Upper lobe of left lung (tissue), 6 donors: ENCODE measurements around the gene HMX1. TPM values are rescaled to one million over a fixed set of nuclear protein-coding genes. Genes with fewer than 3 reads are reported as not detected.
A peak's percentile ranks its signal among the peaks of the same experiment; 100 is the strongest.

Source experiments
- ATAC-seq, 2 donors: fragments of 200-7000 bp; cut with Tn5 transposase; one replicate each; pipeline ENCODE4 v1.9.1; 2022; ENCODE audit warnings: mild to moderate bottlenecking in 2 of 2, moderate library complexity in 2 of 2; ENCODE audit not compliant: low FRiP score in 2 of 2
- DNase-seq, 2 donors: peaks; one replicate each; pipeline ENCODE4 v3.0.0-alpha.2; 2019 to 2020
- H3K27ac ChIP-seq, 4 donors: fragments of 200-600 bp; sonication (generic); one replicate each; pipeline ENCODE4 v1.5.1; 2016 to 2019
- H3K27me3 ChIP-seq, 4 donors: fragments of 200-600 bp; sonication (generic); one replicate each; pipeline ENCODE4 v1.5.1; 2017 to 2019
- H3K36me3 ChIP-seq, 4 donors: fragments of 200-600 bp; sonication (generic); one replicate each; pipeline ENCODE4 v1.5.1; 2016 to 2019
- H3K4me1 ChIP-seq, 4 donors: fragments of 200-600 bp; sonication (generic); one replicate each; pipeline ENCODE4 v1.5.1; 2018 to 2019
- H3K4me3 ChIP-seq, 4 donors: fragments of 200-600 bp; sonication (generic); one replicate each; pipeline ENCODE4 v1.5.1; 2017 to 2019; ENCODE audit warnings: mild to moderate bottlenecking in 2 of 4, moderate library complexity in 1 of 4
- H3K9me3 ChIP-seq, 4 donors: fragments of 200-600 bp; sonication (generic); one replicate each; pipeline ENCODE4 v1.5.1; 2018 to 2019
- EP300 ChIP-seq, 4 donors: sonication (generic); formaldehyde crosslinking; IDR thresholded peaks; one replicate each; pipeline ENCODE4 v1.5.1; 2017; ENCODE audit warnings: antibody characterized with exemption in 4 of 4, control low read depth in 2 of 4
- POLR2A ChIP-seq, 4 donors: fragments of 450-650 bp; IDR thresholded peaks; one replicate each; pipeline ENCODE4 v1.5.1; 2016 to 2017; ENCODE audit warnings: antibody characterized with exemption in 4 of 4, mild to moderate bottlenecking in 2 of 4
- POLR2AphosphoS5 ChIP-seq, 2 donors: sonication (generic); formaldehyde crosslinking; IDR thresholded peaks; one replicate each; pipeline ENCODE4 v1.5.1; 2017; ENCODE audit warnings: antibody characterized with exemption in 2 of 2
- WGBS, 2 donors: methylation state at CpG; one replicate each; pipeline ENCODE4 v1.1.5; 2017 to 2018; 5-methylcytosine and 5-hydroxymethylcytosine counted together
- total RNA-seq, 6 donors: library from RNA; depleted of rRNA in 4 of 6; stranded (reverse); fragments of >200 nt in 4 of 6; gene quantifications; one replicate each; pipeline versions ENCODE4 v1.1.0 to v1.2.1, GENCODE V29; 2016 to 2021
- TF ChIP-seq, protein P1 (sequence below), 6 experiments: fragments of 450-650 bp in 4 of 6; fragments of 200-600 bp in 2 of 6; sonication (generic) in 2 of 6; IDR thresholded peaks; one replicate each; pipeline ENCODE4 v1.5.1; 2016 to 2019; ENCODE audit warnings: antibody characterized with exemption in 6 of 6
- donor health status: DM: no; HTN: no; CAD: no; lungs with moderate emphysema.
- donor health status: DM: no; HTN: yes; CAD: no; lungs with severe emphysema.

HMX1 gene
- total RNA-seq, 6 donors from 2014 or later, result not detected

DNA sequence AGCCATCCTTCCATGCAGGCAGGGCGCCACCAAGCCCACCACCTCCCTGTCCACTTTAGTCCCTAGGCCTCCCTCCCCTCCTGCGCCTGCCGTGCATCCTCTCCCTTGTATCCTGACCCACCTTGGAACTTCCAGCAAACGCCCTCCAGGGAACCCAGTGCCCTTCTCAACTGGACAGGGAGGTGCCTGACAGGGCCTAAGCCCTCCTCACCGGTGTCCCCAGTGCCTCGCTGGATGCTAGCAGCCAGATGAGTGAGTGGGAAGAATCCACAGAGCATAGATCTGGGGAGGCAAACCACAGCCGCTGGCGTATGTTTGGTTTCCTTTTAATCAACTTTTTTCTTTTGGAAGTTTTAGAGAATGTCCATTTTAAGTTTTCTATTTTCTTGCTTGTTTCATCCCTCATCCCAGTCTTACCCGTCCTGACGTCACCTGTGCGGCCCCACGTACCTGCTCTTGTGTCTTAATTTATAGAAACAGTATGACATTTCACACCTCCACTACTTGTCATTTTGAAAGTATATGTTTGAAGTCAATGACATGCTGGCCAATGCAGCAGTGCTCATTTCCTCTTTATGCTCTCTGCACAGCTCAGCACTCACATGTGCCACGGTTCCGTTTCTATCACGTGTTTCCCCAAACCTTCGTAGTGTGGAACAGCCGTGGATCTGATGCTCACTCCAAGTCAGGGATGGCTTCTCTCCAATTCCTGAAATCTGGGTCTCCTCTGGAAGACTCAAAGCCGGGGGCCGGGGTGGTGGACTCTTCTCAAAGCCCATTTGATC, 3.4 kb upstream of the HMX1 start:
- 17 to 18% methylated on average over 19 of the region's 19 CpGs for WGBS, 2 donors

DNA sequence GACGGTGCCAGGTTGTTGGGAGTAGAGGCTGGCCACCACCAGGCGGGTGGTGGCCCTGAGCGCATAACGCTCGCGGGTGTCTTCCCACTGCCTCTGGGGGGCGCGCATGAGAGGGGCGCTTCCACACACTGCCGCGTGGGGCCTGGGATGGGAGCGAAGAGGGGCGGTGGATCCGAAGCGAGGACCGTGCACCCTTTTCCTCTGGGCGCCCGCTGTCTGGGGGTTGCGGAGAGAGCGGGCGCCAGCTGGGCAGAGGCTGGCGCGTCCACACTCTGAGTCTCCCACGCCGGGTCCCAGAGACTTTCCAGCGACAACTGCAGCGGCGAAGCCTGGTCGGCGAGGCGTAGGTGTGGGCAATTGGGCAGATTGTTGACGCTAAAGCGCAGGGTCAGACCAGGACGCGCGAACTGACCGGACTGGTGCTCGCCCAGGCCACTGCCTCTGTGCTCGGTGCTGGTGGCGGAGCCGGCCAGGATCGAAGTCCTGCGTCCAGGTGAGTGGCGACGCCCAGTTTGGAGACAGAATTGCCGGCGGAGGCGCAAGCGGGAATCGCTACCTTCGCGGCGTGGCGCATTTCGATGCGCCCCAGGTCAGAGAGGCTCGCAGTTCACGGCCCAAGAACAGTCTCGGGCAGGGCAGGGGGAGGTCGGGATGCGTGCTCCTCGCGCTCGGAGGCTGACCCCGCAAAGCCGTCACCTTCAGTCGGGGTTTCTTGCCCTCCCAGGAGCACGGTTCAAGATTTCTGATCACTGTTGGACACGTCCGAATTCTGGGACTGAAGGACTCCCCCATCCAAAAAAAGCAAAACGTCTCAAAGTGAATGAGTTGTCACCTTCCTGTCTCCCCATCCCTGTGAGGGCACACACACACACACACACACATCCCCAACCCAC, 2.6 kb upstream of the HMX1 start:
- Histone ChIP-seq H3K27me3 (peaks cover 0 to 64% (median 22%) of the 10 kb centered on the region in 4 donors), H3K36me3 (no peaks in the 10 kb centered on the region)
- DNase-seq, result no peak

More for the DNA sequence above, 3.4 kb upstream of the HMX1 start:
- peaks cover 0 to 23% (median 5%) of the 10 kb centered on the region in 4 donors for H3K4me1 ChIP-seq
- H3K9me3 ChIP-seq, result no peaks in the 10 kb centered on the region
- DNase-seq (no peak), ATAC-seq (no peak)
- H3K27me3 ChIP-seq, result peaks cover 0 to 56% (median 19%) of the 10 kb centered on the region in 4 donors
- no peak overlapping the region for H3K4me3 ChIP-seq
- no peak overlapping the region for H3K27ac ChIP-seq
- TF ChIP-seq, protein P1, sequence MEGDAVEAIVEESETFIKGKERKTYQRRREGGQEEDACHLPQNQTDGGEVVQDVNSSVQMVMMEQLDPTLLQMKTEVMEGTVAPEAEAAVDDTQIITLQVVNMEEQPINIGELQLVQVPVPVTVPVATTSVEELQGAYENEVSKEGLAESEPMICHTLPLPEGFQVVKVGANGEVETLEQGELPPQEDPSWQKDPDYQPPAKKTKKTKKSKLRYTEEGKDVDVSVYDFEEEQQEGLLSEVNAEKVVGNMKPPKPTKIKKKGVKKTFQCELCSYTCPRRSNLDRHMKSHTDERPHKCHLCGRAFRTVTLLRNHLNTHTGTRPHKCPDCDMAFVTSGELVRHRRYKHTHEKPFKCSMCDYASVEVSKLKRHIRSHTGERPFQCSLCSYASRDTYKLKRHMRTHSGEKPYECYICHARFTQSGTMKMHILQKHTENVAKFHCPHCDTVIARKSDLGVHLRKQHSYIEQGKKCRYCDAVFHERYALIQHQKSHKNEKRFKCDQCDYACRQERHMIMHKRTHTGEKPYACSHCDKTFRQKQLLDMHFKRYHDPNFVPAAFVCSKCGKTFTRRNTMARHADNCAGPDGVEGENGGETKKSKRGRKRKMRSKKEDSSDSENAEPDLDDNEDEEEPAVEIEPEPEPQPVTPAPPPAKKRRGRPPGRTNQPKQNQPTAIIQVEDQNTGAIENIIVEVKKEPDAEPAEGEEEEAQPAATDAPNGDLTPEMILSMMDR (IDR thresholded peaks at IDR 0.05), result no peak
- no peak for TF ChIP-seq POLR2AphosphoS5 (IDR thresholded peaks at IDR 0.05)
- TF ChIP-seq EP300 (IDR thresholded peaks at IDR 0.05), result no peak
- no peak for TF ChIP-seq POLR2A (IDR thresholded peaks at IDR 0.05)
- H3K36me3 ChIP-seq, result no peaks in the 10 kb centered on the region

DNA sequence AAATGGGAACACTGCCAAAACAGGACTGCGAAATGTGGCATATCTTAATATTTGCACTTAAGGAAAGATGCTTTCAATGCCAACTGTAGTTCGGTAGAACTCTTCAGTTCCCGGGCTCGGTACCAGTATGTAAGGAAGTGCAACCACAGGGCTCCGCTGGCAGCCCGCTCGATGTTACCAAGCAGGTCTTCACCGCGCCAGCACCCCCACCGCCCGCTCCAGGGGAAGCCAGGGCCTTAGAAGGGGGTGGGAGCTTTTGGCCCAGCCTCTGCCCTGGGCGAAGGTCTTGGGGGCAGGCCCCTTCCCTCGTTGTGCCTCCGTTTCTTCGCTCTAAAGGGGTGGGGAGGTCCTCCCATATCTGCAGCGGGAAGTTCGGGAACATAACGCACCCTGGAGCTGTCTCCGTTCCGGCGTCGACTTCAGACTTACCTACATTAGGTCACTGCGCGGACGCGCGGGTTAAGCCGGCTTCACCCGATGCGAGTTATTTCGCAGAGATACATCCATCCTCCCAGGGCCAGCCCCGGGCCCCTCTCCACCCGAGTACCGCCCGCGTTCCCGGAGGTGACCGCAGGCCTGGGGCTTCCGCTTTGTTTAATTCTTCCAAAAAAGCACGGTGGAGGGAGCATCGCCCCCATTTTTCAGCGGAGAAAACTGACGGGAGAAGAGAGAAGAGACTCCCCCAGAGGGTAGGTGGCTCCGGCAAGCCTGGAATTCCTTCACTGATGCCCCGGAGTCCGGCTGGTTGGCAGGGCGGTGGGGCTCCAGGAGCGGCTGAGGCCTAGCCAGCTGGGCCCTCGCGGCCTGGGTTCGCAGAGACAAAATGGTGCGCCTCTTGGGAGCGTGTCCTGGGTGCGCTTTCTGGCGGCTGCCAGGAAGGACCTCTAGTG, 1.0 kb upstream of the HMX1 start:
- H3K4me3 ChIP-seq, result no peak overlapping the region
- no peak for ATAC-seq
- H3K9me3 ChIP-seq, result no peaks in the 10 kb centered on the region
- no peak overlapping the region for H3K27ac ChIP-seq
- TF ChIP-seq POLR2A (IDR thresholded peaks at IDR 0.05), result no peak
- no peak for TF ChIP-seq EP300 (IDR thresholded peaks at IDR 0.05)
- TF ChIP-seq, protein P1 (IDR thresholded peaks at IDR 0.05), result no peak
- no peak for TF ChIP-seq POLR2AphosphoS5 (IDR thresholded peaks at IDR 0.05)
- peaks cover 0 to 27% (median 5%) of the 10 kb centered on the region in 4 donors for H3K4me1 ChIP-seq
- no peaks in the 10 kb centered on the region for H3K36me3 ChIP-seq
- WGBS, 2 donors, result 4 to 7% methylated on average over 27 to 53 of the region's 55 CpGs
- peaks cover 0 to 78% (median 23%) of the 10 kb centered on the region in 4 donors for H3K27me3 ChIP-seq
- no peak for DNase-seq

More for the DNA sequence above, 2.6 kb upstream of the HMX1 start:
- Histone ChIP-seq H3K9me3 (no peaks in the 10 kb centered on the region), H3K4me3 (no peak overlapping the region), H3K4me1 (peaks cover 0 to 23% (median 5%) of the 10 kb centered on the region in 4 donors), H3K27ac (no peak overlapping the region)
- WGBS, 2 donors, result 8 to 27% methylated on average over 6 to 33 of the region's 71 CpGs
- TF ChIP-seq EP300 (IDR thresholded peaks at IDR 0.05) (no peak), POLR2A (IDR thresholded peaks at IDR 0.05) (no peak), POLR2AphosphoS5 (IDR thresholded peaks at IDR 0.05) (no peak)
- TF ChIP-seq, protein P1 (IDR thresholded peaks at IDR 0.05), result no peak
- no peak for ATAC-seq

DNA sequence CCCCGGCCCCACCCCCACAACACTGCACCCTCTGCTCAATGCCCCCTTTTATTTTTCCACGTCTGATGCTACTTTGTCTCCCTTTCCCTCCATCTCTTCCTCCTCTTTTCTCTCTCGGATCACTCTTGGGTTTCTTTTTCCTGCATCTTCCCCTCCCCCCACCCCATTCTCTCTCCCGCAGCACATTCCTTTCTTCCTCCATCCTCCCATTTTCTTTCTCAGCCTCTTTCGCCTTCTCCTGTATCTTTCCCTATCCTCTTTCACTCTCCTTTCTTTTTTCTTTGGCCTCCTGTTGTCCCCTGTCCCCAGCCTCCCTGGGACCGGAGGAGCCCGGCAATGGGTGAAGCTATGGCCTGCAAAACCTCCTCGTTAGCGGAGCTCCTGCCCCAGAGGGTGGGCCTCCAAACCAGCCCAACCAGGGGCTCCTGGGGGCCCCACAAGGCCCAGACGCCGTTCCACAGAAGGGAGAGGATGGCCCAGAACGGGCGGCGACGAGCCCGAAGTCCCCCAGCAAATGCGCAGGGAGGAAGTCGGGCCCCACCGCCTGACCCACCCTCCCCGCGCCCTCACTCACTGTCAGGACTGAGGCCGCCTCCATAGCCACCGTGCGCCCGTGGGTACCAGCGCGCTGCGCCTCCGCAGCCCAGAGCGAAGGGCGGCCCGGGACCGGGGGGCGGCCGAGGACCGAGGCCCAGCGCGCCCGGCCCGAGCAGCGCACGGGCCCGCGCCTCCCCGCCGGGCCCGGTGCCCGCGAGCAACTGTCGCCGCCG, 807 bp downstream of the HMX1 start:
- no peak for TF ChIP-seq EP300 (IDR thresholded peaks at IDR 0.05)
- no peak for TF ChIP-seq POLR2AphosphoS5 (IDR thresholded peaks at IDR 0.05)
- Histone ChIP-seq H3K4me1 (peaks cover 0 to 32% (median 5%) of the 10 kb centered on the region in 4 donors), H3K36me3 (no peaks in the 10 kb centered on the region), H3K27me3 (peaks cover 0 to 85% (median 25%) of the 10 kb centered on the region in 4 donors), H3K27ac (no peak overlapping the region), H3K9me3 (no peaks in the 10 kb centered on the region), H3K4me3 (peak overlapping the region in 1 of 4 donors; percentile 22)
- 1 to 4% methylated on average over 16 to 18 of the region's 52 CpGs for WGBS, 2 donors
- ATAC-seq (no peak), DNase-seq (peak in 1 of 2 donors; percentile 66)
